Stimulated activated CD8-positive, alpha-beta memory T cell treated with anti-CD3 and anti-CD28 coated beads, Interleukin-12 subunit alpha, Interleukin-12 subunit beta, amount 100 ng/mL, for 1 hour (primary cell): Measurements from ENCODE around the gene LIN52.
A peak's percentile ranks its signal among the peaks of the same experiment; 100 is the strongest.

ENCODE experiments used
- DNase-seq: peaks from one replicate; pipeline ENCODE4 v3.0.0-alpha.2; 2020; ENCODE audit warnings: low read depth

LIN52 gene

DNA sequence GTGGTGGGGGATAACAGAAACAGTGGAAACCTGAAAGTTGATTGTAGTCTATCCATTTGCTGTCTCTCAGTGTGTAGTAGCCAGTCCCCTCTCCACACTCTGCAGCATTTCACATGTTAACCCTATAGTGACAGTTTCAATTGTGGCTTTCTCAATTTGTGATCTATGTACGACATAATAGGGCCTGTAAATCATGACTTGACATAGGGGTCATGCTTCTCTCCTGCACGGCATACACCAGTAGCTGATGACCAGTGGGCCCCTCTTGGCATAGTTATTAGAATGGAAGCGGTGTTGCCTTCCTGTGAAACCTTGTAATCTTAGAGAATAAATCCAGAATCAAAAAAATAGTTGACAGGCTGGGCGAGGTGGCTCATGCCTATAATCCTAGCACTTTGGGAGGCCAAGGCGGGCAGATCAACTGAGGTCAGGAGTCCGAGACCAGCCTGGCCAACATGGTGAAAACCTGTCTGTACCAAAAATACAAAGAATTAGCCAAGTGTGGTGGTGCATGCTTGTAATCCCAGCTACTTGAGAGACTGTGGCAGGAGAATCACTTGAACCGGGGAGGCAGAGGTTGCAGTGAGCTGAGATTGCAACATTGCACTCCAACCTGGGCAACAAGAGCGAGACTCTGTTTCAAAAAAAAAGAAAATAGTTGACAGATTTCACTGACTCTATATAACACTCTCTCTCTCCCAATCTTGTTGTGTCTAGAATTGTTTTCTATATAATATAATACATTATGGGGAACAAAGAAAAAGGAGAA, 109.9 kb downstream of the LIN52 start:
- DNase-seq, result no peak

DNA sequence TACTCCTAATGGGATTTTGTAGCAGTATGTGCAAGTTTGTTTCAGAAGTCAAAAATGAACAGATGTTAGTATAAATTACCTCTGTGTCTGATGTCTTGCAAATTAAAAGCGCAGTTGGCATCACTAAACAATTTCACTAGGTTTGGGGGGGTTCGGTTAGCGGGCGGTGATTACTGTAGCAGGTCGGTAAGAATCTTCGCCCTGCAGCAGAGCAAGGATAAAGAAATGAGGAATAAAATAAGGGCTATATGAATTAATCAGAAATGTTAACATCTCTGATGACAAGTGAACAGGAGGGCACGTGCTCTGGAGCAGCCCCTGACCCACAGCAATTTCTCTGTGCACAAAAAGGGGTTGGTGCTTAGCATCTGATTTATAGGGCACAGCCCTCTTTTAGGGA, 110.9 kb downstream of the LIN52 start:
- no peak for DNase-seq

DNA sequence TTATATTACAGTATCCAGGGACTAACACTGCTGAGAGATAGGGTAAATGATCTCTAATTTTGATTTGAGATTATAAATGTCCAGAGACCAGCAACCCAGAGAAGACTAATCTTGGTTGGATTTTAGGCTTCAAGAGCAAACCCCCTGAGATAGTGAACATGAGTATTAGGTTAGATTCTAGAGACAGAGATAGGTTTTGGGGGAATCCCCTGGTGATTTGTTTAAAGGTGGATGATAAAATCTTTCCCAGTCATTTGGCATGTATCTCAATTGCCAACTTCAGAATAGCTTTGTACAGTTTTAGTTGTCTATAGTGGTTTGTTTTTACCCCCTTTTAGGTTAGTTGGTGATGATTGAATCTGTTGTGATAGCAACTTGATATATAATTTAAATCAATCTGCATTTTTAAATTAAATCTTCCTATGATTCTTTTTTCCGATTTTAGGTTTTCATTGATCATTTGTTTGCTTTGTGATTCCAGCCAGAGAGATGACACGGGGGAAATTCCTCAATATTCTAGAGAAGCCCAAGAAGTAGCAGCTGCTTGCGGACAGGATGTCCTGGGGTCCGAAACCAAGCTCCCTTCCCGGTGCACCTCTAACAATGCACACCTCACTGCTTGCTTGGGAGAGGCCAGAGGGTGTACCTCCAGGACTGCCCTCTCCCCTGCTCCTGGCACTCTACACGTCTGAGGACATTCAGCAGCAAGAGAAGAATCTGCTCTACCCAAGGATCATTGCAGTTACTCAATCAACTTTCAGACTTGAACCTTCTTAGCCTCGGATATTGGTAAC, 113.9 kb downstream of the LIN52 start:
- no peak for DNase-seq

DNA sequence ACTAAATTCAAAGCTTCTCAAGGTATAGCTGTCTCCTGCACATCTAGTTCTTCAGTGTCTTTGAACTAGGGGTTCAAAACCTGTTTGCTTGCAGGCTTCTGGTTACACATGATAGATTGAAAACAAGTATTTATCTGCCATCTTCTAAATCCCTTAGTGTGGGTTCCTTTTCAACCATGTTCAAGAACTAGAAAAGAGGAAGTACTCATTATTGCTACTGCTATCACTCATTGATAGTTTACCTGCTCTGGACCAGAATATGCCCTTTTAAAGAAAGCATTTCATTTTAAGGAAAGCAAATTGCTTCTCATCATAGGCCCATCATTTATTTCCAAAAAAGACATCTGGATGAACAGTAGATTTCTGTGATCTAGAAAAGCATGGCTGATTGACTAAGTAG, 117.4 kb downstream of the LIN52 start:
- no peak for DNase-seq

DNA sequence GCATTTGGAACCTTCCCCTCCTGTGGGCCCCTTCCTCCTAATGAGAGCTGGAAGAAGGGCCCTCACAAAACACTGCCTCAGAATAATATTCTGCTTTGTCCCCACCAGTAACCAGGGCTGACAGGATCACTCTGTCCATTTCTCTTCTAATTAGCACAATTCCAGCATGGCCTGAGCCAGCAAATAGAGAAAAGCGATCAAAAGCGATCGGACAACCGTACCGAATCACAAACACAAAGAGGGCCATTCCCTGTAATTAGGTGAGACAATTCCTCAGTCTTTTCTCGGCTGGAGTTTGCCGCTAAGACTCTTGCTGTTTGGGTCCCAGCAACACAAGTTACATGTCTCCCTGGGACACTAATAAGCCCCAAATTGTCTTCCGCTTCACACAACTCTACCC, 118.9 kb downstream of the LIN52 start:
- DNase-seq, result no peak

DNA sequence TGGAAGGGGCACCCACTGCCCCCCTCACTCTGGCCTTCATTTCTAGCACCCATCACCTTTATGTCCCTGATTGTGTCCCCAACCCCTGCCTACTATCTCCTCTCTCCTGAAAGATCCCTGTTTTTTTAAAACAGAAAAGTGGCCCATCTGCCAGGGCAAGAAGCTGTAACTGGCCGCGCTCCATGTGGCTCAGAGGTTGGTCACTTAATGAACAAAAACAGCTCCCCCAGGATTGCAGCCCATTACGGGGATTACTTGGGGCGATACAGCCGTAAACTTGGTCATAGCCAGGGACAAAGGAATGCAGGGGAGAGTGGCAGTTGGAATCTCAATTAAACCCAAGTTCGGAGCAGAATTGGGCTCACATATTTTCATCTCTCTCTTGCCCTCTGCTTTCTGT, 119.7 kb downstream of the LIN52 start:
- no peak for DNase-seq

DNA sequence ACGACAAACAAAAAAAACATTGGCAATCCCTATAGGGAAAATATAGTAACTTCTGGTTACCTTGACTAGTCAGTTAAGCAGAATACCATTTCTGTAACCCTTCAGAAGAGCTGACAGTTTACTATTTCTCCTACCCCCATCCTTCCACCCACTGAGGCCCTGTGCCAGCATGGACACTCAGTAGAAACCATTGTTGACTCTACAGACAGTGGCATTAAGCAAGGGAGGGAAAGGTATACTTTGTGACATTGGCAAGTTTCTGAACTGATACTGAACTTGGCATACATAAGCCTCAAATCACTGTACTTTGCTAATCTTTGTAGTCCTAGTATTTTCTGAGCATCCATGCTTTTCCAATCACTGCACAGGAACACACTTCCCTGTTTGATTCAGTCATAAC, 121.1 kb downstream of the LIN52 start:
- DNase-seq, result no peak

DNA sequence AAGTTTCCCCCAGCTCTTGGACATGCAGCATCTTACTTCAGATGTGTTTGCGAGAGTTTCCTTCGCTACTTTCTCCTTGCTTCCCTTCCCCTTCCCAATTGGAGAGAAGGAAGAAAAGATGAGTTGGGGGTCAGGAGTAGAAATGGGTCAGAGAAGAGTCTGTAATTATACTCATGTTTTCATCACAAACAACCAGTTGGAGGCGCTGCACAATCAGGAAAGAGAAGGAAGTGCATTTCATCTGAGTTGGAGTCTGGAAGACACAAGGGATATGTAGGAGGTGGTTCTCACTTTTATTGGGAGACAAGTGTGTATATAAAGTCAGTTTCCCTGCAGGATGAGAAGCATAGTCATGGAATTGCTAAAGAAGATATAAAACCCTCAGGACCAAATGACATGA, 123.2 kb downstream of the LIN52 start:
- DNase-seq, result no peak

DNA sequence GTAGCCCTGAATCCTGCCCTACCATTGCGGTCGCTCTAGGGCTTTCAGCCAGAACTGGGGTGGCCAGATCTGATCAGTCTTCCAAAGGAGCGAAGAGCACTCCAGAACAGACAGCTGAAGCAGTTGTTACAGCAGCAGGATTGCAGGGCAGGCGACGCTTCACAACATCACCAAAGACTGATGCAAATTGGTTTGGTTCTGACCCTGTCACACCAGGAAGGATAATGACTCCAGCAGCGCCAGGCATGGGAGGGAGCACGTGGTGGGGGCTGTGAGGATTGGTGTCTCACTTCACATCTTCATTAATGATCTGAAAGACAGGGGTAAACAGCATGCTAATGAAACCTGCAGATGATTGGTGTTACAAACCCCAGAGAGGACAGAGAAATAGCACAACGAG, 123.9 kb downstream of the LIN52 start:
- no peak for DNase-seq

DNA sequence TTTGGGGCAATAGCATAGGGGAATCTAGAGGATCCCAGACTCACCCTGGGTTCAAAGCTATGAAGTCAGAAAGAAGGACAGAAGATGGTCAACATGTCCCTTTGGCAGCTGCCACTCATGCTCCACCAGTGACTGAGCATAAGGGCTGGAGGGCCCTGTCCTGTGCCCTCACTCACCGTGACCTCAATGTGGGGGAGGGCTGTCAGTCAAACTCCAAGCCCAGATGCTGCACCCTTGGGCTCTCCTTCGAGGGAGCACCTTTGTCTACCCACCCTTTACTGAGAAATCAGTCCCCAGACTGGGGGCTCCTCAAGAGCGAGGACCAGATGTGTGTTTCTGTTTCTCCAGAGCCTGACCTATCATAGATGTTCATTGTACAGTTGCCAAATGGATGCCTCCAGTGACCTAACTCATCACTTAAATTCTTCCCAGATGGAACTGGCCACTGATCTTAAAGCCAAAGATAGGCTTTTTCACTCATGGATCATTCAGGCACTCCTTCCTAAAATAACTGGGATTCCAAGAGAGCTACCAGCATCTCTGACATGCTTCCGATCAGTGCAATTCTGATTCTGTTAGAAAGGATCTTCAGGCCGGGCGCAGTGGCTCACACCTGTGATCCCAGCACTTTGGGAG, 127.3 kb downstream of the LIN52 start:
- no peak for DNase-seq

DNA sequence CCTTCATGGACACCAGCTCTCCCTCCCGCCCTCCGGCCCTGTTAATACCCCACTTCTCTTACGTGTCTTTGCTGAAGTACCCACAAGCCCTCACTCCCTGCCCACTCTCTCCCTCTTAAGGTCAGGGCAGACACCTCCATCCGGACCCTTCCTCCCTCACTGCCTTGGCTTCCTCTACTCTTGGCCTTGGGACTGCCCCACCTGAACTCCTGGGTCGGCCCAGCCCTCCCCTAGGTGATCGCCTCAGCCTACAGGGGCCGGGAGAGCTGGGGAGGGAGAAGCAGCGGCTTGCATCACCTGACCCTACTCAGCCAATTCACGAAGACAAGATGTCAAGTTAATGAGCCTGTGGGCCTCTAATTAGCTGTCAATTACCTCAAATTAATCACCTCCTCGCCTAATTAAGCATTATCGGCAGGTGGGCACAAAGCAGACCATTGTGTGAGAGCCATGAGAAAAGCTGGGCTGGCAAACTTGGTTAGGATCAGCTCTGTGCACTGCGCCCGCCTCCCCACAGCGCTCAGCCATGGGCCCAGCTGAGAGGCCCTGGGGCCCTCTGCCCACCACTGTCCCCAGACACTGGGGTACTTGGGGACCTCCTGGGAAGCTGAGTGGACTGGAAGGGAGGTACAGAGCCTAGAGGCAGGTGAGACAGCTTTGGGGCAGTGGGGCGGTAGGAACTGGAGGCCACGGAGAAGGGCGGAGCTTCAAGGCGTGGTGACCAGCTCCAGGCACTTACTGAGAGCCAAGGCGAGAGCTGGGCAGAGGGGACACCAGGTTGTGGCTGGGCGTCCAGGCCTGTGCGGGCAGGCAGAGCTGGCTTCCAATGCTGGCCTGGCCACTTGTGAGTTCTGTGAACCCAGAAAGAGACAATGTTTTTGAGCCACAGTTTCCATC, 129.4 kb downstream of the LIN52 start:
- no peak for DNase-seq

DNA sequence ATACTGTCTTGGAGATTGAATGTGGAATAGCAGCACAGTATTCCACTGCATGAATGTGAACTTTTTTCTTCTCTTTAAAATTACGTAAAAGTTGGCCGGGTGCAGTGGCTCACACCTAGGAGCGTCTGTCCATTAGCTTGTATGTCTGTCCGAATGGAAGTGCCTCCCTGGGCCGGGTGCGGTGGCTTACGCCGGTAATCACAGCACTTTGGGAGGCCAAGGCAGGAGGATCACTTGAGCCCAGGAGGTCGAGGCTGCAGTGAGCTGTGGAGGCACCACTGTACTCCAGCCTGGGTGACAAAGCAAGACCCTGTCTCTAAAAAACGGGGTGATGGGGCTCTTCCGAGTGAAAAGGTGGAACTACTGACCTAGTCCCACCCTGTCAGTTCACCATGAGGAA, 131.9 kb downstream of the LIN52 start:
- no peak for DNase-seq

DNA sequence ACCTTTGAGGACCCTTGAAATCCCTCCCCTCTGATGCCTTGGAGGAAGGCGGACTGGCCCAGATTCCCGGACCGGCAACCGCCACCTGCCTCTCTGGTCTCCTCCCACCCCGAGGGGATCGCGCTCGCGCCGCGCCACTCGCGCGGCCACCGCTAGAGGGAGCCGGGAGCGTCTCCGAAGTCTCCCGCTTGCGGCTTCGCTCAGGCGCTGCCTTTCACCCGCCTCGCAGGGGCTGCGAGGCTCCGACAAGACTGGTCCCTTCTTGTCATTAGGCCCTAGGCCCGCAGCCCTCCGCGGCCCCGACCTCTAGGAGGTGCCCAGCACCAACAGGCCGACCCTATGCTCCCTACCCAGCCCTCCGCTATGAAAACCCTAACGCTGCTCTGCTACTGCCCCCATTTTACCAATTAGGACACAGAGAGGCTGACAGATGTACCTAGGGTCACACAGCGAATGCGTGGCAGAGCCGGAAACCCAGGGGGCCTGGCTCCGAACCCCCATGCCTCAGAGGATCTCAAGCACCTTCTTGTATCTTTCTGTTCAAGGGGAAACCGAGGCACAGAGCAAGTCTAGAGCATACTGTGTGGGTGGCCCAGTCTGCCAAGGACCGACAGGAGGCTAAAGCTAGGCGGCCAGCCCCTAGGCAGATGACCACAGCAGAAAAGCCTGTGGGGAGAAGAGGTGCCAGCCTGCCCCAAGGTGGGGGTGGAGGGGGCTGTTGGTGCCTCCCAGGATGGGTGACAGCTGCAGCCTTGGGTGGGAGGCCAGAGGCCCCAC, 133.1 kb downstream of the LIN52 start:
- peak; percentile 51 for DNase-seq

DNA sequence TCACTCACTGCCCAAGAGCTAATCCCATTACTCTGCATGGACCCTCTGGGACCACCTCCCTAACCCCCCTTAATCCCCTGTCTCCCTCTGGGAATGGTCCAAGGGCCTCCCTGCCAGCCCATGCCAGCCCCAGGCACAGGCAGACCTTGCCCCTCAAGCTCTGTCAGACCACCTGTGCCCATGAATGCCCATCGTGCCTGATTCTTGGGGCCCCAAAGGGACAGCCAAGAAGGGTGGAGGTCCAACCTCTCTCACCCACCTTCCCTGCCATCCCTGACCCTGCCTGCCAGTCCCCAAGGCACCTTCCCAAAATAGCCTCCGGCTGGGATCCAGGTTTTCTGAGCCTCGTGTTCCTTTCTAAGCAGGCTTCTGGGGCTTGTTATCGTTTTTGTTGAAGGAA, 133.7 kb downstream of the LIN52 start:
- no peak for DNase-seq

DNA sequence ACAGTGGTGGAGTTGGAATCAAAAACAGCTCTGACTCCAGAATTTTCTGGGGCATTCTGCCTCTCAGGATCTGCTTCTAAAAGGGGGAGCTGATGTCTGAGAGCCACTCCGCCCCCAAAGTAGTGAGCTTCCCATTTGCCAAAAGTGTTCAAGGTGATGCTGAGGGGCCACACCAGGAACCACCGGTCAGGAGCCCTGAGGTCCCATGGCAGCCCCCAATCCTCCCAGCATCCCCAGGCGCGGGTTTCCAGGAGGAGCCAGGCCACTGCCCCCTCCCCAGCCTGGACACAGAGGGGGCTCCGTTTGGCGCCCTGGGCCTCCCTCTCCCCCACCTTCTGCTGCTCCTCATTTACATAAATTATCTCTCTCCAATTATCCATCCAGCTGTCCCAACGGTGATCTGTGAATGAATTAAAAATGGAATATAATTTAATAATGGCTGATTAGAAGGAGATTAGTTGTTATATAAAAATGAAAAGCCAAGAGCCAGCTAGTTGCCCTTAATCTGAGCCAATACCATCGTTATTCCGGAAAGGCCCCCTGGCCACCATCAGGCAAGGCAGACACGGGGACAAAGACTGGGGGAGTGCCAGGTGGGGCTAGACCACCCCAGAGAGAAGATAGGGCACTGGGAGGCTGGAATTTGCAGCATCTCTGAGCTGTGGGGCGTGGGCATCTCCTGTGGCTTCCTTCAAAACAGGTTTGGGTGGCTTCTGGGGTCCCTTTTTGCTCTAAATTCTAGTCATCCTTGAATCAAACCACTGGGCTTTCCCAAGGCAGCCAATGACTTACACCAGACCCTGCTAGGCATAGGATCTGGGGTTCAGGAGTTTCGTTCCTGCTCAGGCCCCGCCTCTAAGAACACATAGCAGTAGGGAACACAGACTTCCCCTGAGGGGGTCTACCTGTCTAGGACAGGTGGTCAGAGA, 134.8 kb downstream of the LIN52 start:
- no peak for DNase-seq

DNA sequence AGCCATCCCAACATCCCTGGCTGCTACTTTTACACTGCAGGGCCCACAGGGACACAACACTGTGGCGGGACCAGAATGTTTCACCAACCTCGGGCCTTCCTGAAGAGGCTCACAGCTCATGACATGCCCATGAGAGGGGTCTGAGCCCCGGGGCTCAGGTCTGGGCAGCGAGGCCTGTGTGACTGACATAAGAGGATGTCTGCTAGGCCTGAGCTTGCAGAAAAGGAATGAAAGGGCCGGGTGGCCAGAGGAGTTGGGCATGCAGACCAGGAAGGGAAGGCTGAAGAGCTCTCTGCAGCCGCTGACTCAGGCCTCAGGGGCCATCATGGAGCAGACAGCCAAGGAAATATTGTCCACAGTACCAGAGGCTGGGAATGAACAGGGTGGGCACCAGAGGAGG, 136.2 kb downstream of the LIN52 start:
- DNase-seq, result no peak

DNA sequence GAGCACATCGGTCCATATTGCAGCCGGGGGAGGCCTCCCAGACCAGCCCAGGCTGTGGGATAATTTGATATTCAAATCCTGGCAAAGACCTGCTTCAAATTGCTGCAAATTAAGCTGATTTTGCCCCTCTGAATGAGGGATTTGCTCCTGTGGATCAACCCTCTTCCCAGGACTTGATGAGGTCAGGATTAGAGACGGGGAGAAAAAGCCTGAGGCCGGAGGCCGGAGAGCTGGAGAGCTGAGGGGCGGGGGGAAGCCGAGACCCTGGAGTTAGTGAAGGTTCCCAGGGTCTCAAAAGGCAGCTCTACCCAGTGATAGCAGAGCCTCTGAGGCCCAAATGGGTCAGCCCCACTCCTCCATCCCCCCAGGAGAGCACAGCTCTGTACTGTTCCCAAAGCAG, 137.0 kb downstream of the LIN52 start:
- DNase-seq, result no peak

DNA sequence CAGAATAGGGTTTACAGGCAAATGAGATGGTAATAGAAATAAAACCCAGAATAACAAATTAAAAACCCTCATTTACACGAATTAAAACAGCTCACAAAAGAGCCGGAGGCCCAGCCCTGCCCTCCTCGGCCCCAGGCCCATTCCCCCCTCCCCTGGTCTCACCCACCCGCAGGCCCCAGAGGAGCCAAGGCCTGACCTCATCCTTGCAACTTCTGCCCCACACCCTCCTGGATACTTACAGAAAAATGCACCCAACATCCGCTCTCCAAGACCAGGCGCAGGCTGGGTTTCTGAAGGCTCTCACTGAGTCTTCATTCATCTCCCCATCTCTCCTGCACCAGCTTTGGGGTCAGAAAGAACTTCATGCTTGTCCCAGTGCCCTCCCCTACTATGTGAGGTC, 138.3 kb downstream of the LIN52 start:
- no peak for DNase-seq

DNA sequence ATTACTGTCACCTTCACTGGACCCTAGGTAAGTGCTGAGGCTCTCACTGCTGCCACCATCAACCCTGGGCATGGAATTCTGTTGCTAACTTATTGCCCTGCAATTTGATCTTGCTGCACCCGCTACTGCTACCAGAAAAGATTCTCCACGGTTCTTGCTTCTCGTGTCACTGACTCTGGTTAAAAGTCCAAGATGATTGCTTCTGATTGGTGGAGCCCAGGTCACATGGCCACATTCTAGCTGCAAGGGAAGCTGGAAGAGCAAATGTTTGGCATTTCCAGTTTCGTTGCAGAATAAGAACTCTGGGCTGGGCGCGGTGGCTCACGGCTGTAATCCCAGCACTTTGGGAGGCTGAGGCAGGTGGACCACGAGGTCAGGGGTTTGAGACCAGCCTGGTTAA, 147.0 kb downstream of the LIN52 start:
- no peak for DNase-seq

DNA sequence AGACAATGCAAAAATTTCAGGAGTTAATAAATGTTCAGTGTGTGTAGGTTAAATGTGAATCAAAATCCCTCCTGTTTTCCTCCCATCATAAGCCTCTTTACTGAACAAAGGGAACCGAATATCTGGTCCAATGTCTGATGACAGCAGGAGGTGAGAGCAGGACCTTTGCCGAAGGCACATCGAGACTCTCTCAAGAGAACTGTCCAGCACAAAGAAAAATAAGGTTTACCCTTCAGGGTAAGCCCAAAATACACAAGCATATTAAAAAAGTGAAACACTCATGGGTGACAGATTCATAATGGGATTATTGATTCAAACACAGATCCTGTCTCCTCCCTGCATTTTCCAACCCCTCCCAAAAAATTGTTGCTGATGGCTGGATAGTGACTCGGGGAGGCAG, 150.3 kb downstream of the LIN52 start:
- DNase-seq, result no peak
